GM12801 (cell line): ENCODE measurements around the gene ERMN.

Experiments
- CTCF ChIP-seq: IDR thresholded peaks from one replicate; pipeline ENCODE4 v1.5.1; 2011; ENCODE audit warnings: control low read depth; ENCODE audit not compliant: insufficient read length; ENCODE audit errors: extremely low read depth

The ERMN gene

DNA sequence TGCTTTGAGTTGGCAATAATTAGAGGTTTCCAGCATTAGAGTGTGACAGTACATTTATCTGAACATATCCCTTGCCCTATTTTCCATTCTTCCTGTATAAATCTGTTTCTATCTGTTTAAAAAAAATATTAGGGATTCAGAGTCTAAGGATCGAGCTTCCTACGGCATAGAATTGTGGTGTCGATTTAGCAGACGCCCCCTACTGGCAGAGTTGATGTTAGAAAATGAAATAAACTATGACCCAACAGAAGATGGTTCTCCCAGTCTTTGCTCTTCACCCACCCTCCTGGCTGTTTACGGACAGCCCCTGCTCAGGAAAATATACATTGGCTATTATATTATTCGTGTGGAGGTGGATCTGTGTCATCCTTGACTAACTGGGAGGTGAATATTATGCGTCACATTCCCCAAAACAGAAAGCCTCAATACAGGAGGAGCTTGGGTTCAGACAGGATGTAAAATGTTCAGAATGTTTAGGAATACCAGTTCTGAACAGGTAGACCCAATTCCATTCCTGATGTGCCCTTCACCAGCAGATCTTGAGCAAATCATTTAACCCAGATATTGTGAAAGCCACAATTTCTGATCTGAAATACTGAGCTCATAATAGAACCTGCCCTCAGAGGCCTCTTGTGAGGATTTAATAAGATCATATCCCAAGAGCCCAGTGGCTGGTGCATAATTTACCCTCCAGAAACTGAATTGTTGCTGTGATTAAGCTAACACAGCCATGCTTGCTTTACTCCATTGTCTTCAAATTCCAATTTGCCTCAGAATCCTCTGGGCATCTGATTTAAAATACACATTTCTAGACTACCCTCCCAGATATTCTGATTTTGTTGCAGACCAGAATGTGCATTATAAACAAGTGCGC is 10.8 kb upstream of the ERMN start:
- TF ChIP-seq CTCF: peak; percentile 8

GRCh38 chr2:157334797-157335196 is 9.2 kb upstream of the ERMN start:
- TF ChIP-seq CTCF: no peak

GRCh38 chr2:157334335-157334734 is 8.7 kb upstream of the ERMN start:
- TF ChIP-seq CTCF: no peak

- no peak for TF ChIP-seq CTCF
Measured at GRCh38 chr2:157333304-157334047, 7.9 kb upstream of the ERMN start.

- TF ChIP-seq CTCF: no peak
Measured at GRCh38 chr2:157329524-157329923, 3.9 kb upstream of the ERMN start.

- peak; percentile 92 for TF ChIP-seq CTCF
Measured at GRCh38 chr2:157327621-157328500, 2.2 kb upstream of the ERMN start.

DNA sequence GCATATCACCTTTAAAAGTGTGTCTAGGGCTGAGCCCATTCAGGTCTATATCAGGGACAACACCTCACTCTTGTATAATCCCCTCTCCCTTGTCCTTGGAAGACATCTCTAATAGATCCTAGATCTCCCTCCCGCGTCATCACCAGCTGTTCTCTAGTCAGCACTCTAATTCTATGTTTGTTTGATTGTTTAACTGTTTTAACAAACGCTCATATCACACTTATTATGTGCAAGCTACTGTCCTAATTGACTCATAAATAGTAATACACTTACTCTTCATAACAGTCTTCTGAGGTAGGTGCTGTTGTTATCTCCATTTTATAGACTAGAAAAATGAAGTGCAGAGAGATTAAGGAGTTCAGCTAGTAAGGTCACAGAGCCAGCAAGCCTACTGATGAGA is 1.6 kb upstream of the ERMN start:
- TF ChIP-seq CTCF: no peak
